Keratinocyte (primary cell): Measurements from ENCODE around the gene SCD5.

ENCODE experiments used
- CTCF ChIP-seq, 3 experiments: IDR thresholded peaks in 1 of 3; conservative IDR thresholded peaks in 1 of 3; optimal IDR thresholded peaks in 1 of 3; 2 replicates in 2 of 3; 3 replicates in 1 of 3; pipeline versions ENCODE3 to v1.5.1; 2011; ENCODE audit warnings: low read length in 3 of 3, mild to moderate bottlenecking in 3 of 3, moderate library complexity in 2 of 3, control low read depth in 1 of 3, inconsistent platforms in 1 of 3; ENCODE audit not compliant: insufficient read depth in 2 of 3; ENCODE audit errors: extremely low read depth in 1 of 3
- EZH2 ChIP-seq: IDR thresholded peaks from one replicate; pipeline ENCODE4 v1.6.1; 2012; ENCODE audit warnings: inconsistent platforms, mild to moderate bottlenecking, low read length, moderate library complexity

GRCh38 chr4:82825425-82825824, 26.8 kb upstream of the SCD5 start:
- TF ChIP-seq CTCF (optimal IDR thresholded peaks at IDR 0.05 in 1 of 3, IDR thresholded peaks at IDR 0.05 in 1 of 3, conservative IDR thresholded peaks at IDR 0.05 in 1 of 3; ENCODE audit: extremely low read depth in 1 of 3, insufficient read depth in 2 of 3, low read length in 3 of 3) (no peak), EZH2 (no peak)
